ENCODE data around the gene ANO10. TPM values are rescaled to one million over a fixed set of nuclear protein-coding genes. Genes with fewer than 3 reads are reported as not detected.
"Not testable (repeated sequence)": the region's sequence is repeated elsewhere in the genome, so short reads cannot be mapped to it uniquely, and the experiment has no call there.

ANO10 gene, protein sequence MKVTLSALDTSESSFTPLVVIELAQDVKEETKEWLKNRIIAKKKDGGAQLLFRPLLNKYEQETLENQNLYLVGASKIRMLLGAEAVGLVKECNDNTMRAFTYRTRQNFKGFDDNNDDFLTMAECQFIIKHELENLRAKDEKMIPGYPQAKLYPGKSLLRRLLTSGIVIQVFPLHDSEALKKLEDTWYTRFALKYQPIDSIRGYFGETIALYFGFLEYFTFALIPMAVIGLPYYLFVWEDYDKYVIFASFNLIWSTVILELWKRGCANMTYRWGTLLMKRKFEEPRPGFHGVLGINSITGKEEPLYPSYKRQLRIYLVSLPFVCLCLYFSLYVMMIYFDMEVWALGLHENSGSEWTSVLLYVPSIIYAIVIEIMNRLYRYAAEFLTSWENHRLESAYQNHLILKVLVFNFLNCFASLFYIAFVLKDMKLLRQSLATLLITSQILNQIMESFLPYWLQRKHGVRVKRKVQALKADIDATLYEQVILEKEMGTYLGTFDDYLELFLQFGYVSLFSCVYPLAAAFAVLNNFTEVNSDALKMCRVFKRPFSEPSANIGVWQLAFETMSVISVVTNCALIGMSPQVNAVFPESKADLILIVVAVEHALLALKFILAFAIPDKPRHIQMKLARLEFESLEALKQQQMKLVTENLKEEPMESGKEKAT
- polyA plus RNA-seq (ENCODE audit: insufficient read depth in 1 of 5, insufficient read length in 5 of 5, low replicate concordance in 1 of 5) = 10 to 100 TPM; 32.5 to 39.3 (median 34.1) TPM
- long read RNA-seq, donor 1, partial matches to known transcripts = 0 of 3 reads
- long read RNA-seq, donor 1, other reads (novel, unspliced or antisense) = 0 of 3 reads
- long read RNA-seq, donor 2, partial matches to known transcripts = 0 of 1 reads
- long read RNA-seq, donor 2, other reads (novel, unspliced or antisense) = 0 of 1 reads
- long read RNA-seq, donor 3, partial matches to known transcripts = 0 of 3 reads
- long read RNA-seq, donor 3, other reads (novel, unspliced or antisense) = 0 of 3 reads
- long read RNA-seq, donor 4, transcript ANO10-201 (13 exons, 3,212 nt) = major isoform, 5 of 5 reads
- long read RNA-seq, donor 4, partial matches to known transcripts = 0 of 5 reads
- long read RNA-seq, donor 4, other reads (novel, unspliced or antisense) = 0 of 5 reads
- long read RNA-seq, donor 5, partial matches to known transcripts = 6 of 9 reads
- long read RNA-seq, donor 5, other reads (novel, unspliced or antisense) = 0 of 9 reads
- long read RNA-seq, donor 6, transcript ANO10-201 (13 exons, 3,212 nt) = major isoform, 7 of 9 reads
- long read RNA-seq, donor 6, partial matches to known transcripts = 0 of 9 reads
- long read RNA-seq, donor 6, other reads (novel, unspliced or antisense) = 0 of 9 reads
- long read RNA-seq, donor 7, partial matches to known transcripts = 0 of 2 reads
- long read RNA-seq, donor 7, other reads (novel, unspliced or antisense) = 0 of 2 reads
- long read RNA-seq, donor 8 = 0 reads

GRCh38 chr3:43621656-43622432 lies at the start of gene ANO10:
ANO10 (minus strand) TSS chr3:43622011; CDS start chr3:43605852, 16,159 bp downstream.
- DNase-seq = peak; percentile 99

DNA sequence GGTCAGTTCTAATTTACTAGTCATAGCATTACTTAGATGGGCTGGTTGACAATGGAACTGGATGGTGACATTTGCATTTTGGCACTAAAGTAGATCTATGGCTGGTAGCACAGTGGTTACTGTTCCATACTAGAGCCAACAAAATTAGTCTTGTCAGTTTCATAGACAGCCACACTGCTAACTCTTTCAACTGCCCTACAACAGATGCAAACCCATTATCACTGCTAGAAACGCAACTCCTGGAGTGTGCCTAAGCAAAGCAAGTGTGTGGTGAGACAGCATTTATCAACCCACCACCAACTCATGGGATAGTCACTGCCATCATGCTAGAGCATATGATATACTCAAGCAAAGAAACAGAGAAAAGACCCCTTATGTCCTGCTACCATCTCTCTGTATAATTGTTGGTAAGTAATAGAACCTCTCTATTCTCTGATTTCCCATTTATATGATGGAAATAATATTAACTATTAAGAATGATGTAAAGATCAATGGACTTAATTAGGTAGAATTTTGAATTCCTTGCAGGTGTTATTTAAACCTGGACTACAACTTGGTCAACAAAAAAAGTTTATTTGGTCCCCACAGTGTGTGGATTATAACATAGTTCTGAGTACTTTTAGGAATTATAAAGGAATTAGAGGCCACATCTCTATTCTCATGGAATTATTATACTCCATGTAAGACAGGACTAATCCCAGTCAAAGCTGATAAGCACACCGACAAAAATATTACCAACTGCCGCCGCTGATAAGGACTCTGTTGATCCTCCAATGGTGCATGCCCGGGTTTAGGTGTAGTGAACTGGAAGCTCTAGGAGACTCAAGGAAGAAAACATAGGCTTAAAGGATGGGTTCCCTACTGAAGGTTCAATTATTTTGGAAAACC lies 49.1 kb upstream of the ANO10 start:
- no peak for DNase-seq

DNA sequence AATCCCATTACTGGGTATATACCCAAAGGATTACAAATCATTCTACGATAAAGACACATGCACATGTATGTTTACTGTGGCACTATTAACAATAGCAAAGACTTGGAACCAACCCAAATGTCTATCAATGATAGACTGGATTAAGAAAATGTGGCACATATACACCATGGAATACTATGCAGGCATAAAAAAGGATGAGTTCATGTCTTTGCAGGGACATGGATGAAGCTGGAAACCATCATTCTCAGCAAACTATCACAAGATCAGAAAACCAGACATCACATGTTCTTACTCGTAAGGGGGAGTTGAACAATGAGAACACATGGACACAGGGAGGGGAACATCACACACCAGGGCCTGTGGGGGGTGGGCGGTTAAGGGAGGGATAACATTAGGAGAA lies 43.2 kb upstream of the ANO10 start:
- not testable (repeated sequence) for DNase-seq

- not testable (repeated sequence) for DNase-seq
These were observed 39.6 kb upstream of the ANO10 start for GRCh38 chr3:43661376-43661775.

GRCh38 chr3:43659250-43659880 lies 37.6 kb upstream of the ANO10 start:
- no peak for DNase-seq

DNA sequence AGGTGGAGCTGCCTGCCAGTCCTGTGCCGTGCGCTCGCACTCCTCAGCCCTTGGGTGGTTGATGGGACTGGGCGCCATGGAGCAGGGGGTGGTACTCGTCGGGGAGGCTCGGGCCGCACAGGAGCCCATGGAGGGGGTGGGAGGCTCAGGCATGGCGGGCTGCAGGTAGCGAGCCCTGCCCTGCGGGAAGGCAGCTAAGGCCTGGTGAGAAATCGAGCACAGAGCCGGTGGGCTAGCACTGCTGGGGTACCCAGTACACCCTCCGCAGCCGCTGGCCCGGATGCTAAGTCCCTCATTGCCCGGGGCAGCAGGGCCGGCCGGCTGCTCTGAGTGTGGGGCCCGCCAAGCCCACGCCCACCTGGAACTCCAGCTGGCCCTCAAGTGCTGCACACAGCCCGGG lies 34.6 kb upstream of the ANO10 start:
- not testable (repeated sequence) for DNase-seq

DNA sequence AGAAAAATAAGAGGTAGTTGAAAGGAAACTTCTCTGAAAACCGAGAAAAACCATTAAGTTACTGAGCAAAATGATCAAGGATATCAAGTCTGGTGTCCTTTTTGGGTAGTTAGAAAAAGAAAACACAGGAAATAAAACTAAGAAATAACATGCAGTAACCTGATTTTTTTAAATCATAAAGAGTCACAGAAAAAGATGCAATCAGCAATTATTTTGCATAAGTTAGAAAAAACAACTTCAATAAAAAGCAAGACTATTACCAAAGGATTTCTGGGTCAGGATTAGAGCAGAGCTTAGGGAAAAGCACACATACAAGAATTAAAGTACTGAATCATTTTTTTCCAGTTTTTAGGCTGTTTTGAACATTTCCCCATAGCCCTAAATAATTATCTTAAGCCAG lies 28.5 kb upstream of the ANO10 start:
- no peak for DNase-seq

- no peak for DNase-seq
These were observed 27.7 kb upstream of the ANO10 start for GRCh38 chr3:43649365-43649968.

DNA sequence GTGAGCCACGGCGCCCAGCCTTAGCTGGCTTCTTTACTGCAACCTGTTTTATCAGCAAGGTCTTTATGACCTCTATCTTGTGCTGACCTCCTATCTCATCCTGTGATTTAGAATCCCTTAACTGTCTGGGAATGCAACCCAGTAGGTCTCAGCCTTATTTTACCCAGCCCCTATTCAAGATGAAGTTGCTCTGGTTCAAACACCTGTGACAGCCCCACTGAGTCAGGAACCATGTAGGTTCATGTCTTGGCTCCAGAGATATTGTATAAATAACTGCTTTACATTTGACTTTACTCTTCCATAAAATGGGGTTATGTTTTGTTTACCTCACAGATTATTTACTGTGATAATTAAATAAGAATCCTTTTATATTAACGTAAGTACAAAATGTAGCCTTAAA lies 27.1 kb upstream of the ANO10 start:
- no peak for DNase-seq

DNA sequence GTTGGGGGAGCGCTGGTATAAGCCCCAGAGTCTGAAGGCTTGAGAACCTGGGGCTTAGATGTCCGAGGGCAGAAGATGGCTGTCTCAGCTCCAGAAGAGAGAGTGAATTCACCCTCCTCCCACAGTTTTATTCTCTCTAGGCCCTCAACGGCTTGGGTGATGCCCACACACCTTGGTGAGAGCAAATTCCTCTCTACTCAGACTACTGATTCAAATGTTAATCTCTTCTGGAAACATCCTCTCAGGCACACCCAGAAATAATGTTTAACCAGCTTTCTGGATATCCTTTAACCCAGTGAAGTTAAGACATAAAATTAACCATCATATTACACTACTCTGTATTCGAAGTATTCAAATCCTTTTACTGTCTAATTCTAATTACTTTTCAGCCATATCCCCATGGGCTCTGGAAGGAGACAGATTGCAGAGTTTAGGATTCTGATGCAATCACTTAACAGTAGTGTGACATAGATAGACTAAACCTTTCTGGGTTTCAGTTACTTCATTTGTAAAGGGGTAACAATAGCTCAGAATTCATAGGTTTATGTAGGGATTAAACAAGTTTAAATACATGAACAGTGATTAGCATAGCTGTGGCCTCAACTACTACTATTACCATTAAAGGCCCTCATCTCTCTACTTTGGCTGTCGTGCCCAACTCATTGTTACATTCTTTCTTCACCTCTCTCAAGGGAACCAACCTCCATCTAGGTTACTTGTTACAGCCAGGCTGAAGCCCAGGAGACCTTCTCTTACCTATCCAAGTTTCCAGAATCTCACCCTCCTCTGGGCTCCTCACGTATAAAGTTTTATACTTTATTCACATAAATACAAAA lies 25.7 kb upstream of the ANO10 start:
- DNase-seq = no peak

GRCh38 chr3:43644443-43644842 lies 22.6 kb upstream of the ANO10 start:
- DNase-seq = no peak

DNA sequence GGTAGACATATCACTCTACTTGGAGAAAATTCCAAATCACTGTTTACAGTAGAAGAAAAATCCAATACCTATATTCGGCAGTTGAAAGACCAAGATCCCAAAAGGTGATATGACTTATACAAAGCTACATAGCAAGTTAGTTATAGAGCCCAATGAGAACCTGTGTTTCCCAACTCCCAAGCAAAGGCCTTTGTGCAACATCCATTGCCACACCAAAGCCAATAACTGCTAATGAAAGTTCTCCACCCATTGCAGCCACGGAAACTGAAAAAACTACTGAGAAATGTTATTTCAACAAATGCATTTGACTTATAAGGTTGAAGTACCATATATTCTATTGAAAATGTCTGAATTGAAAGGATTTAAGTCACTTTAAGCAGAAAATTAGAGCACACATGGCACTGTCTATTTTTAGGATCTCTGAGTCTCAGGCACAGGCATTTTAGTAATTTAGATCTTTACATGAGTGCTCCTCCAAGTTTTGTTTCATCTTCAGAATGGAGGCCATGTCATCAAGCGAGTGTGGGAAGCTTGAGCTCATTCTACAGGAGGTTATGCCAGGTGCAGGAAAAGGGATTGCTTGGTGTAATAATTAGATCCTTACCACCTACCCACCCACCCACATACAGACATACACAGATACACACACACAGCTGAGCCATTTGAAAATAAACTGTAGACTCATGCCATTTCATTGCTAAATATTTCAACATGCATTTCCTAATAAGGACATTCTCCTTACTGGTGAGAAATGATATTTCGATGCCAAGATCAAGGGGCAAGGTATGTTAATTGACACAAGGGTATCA lies 19.7 kb upstream of the ANO10 start:
- DNase-seq = no peak

DNA sequence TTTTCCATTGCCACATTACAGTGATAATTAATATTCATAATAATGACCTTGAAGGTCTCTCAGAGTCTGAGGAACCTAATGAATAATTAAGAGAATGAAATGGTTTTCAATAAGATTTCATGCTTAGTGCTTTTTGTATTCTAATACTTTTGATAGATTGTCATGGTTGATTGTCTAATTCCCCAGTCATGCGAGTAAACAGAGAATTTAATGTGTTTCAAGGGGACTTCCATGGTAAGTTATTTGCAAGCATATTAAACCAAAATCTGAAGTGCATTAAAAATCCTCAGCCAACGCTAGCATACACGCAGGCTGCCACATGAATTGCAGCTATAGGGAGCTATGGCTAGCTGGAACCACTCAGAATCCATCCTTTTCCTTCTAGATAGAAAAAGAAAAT lies 18.9 kb upstream of the ANO10 start:
- no peak for DNase-seq

- no peak for DNase-seq
These were observed 17.0 kb upstream of the ANO10 start for GRCh38 chr3:43638594-43639447.

- no peak for DNase-seq
These were observed 15.9 kb upstream of the ANO10 start for GRCh38 chr3:43637702-43638101.

DNA sequence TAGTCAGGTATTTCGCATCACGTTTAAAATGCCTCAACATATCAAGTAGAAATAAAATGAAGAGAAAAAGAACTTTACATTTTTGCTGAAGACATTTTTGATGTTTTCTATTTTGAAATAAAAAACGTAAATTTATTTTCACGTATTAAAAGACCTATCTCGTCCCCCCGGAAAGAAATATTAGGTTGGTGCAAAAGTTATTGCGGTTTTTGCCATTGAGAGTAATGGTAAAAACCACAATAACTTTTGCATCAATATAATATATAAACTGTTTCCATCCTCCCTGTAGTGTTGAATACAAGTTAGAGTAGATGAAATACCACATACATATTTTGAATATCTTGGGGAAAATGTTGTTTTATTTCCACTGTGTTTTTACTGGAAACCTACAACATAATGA lies 11.2 kb upstream of the ANO10 start:
- no peak for DNase-seq

All from right lung (tissue), 10 donors.